ENCODE measurements around the gene TMEM163.

DNA sequence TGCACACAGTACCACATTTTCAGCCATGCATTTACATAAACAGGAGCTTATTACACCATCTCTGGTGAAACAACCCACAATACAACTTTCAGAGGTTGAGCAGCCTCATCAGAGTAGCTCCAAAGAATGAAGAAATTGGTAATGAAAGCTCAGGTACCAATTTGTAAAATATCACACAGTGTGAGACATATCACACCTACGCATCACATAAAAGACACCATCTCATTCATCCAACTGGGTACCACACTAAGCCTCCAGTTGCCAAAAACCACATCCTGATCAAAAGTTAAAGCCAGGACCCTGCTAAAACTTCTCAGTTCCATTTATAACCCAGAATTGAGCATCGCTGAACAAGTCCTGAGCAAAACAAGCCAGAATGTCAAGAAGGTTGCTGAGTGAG, 4.6 kb downstream of the TMEM163 start:
- TF ChIP-seq, protein P1, sequence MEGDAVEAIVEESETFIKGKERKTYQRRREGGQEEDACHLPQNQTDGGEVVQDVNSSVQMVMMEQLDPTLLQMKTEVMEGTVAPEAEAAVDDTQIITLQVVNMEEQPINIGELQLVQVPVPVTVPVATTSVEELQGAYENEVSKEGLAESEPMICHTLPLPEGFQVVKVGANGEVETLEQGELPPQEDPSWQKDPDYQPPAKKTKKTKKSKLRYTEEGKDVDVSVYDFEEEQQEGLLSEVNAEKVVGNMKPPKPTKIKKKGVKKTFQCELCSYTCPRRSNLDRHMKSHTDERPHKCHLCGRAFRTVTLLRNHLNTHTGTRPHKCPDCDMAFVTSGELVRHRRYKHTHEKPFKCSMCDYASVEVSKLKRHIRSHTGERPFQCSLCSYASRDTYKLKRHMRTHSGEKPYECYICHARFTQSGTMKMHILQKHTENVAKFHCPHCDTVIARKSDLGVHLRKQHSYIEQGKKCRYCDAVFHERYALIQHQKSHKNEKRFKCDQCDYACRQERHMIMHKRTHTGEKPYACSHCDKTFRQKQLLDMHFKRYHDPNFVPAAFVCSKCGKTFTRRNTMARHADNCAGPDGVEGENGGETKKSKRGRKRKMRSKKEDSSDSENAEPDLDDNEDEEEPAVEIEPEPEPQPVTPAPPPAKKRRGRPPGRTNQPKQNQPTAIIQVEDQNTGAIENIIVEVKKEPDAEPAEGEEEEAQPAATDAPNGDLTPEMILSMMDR (IDR thresholded peaks at IDR 0.05; ENCODE audit: extremely low read depth in 1 of 2, insufficient read depth in 1 of 2, low read depth in 1 of 2, low read length in 2 of 2): no peak
- TF ChIP-seq EZH2 (IDR thresholded peaks at IDR 0.05; ENCODE audit: borderline replicate concordance, low read depth, low read length, severe bottlenecking): no peak
- no peak for TF ChIP-seq JUN (IDR thresholded peaks at IDR 0.05; ENCODE audit: borderline replicate concordance, insufficient read depth, insufficient read length, low read depth)
- no peak for TF ChIP-seq POLR2A (IDR thresholded peaks at IDR 0.05; ENCODE audit: low read depth, low read length)
